K562 (cell line): ENCODE data around the gene TTC22. TPM values are rescaled to one million over a fixed set of nuclear protein-coding genes. Genes with fewer than 3 reads are reported as not detected.

ENCODE experiments used
- ATAC-seq: fragments of 200-7000 bp; cut with Tn5 transposase; 3 replicates; pipeline ENCODE4 v1.9.1; 2020; ENCODE audit warnings: moderate library complexity
- BruUV-seq: library from RNA; stranded (reverse); fragments of 400-500 nt; replicated peaks from 2 replicates; lab custom pipeline; 2021; lab: Mats Ljungman, UMichigan
- CTCF ChIA-PET: fragments of 300-600 bp; formaldehyde crosslinking; extraction: SDS; loops from one replicate; lab custom pipeline; 2021; ENCODE audit warnings: low intra/inter-chr PET ratio; lab: Yijun Ruan, JAX
- POLR2A ChIA-PET: fragments of 300-600, 350-650 bp; sonication (Branson Sonifier 250); formaldehyde crosslinking; extraction: SDS; loops from one replicate; lab custom pipeline; 2021; ENCODE audit warnings: antibody characterized with exemption, inconsistent platforms; lab: Yijun Ruan, JAX
- DNase-seq, 4 experiments: peaks; one replicate each; pipeline versions ENCODE4 v3.0.0 to v3.0.0-alpha.2; 2011 to 2018; ENCODE audit warnings: low spot score in 3 of 4, mixed read lengths in 3 of 4; ENCODE audit errors: extremely low read depth in 1 of 4
- FAIRE-seq: peaks from 2 replicates; lab custom pipeline; 2011; peaks lifted over from hg19 to GRCh38; lab: Jason Lieb, UNC
- H2AFZ ChIP-seq: 2 replicates; pipeline ENCODE4 v1.6.0; 2011; ENCODE audit warnings: low read depth, low read length, control low read depth, inconsistent platforms
- H3K27ac ChIP-seq: fragments of 200-600 bp; 3 replicates; pipeline ENCODE4 v1.8.0; 2011; ENCODE audit warnings: low read depth, mild to moderate bottlenecking, control low read depth, inconsistent platforms, low read length, moderate library complexity, mixed read lengths; ENCODE audit errors: extremely low read depth
- H3K27me3 ChIP-seq, 2 experiments: fragments of 300-600 bp in 1 of 2; 2 replicates in 1 of 2; 3 replicates in 1 of 2; pipeline versions ENCODE4 v1.6.0 to v1.8.0; 2011; ENCODE audit warnings: inconsistent platforms in 2 of 2, low read length in 2 of 2, mild to moderate bottlenecking in 1 of 2, mixed read lengths in 1 of 2, moderate library complexity in 1 of 2; ENCODE audit not compliant: control insufficient read depth in 2 of 2, insufficient read depth in 2 of 2
- H3K36me3 ChIP-seq: fragments of 300-600 bp; 3 replicates; pipeline ENCODE4 v1.8.0; 2011; ENCODE audit warnings: mild to moderate bottlenecking, low read length, inconsistent platforms; ENCODE audit not compliant: control insufficient read depth, insufficient read depth
- H3K4me1 ChIP-seq, 2 experiments: fragments of 200-600 bp in 1 of 2; replicated peaks in 1 of 2; 2 replicates in 1 of 2; 3 replicates in 1 of 2; pipeline versions ENCODE4 v1.5.1 to v1.8.0; 2011; ENCODE audit warnings: inconsistent platforms in 2 of 2, low read length in 2 of 2, mild to moderate bottlenecking in 1 of 2, mixed read lengths in 1 of 2, moderate library complexity in 1 of 2; ENCODE audit not compliant: control insufficient read depth in 2 of 2, insufficient read depth in 2 of 2
- H3K4me2 ChIP-seq: 2 replicates; pipeline ENCODE4 v1.6.1; 2011; ENCODE audit warnings: low read length, control low read depth, inconsistent platforms, mixed read lengths; ENCODE audit not compliant: insufficient read depth
- H3K4me3 ChIP-seq: fragments of 200-600 bp; sonication (generic), shearing (Covaris generic); 2 replicates; pipeline ENCODE4 v1.5.1; 2016; ENCODE audit warnings: control low read depth, inconsistent platforms
- H3K79me2 ChIP-seq: fragments of 200-600 bp; 3 replicates; pipeline ENCODE4 v1.8.0; 2011; ENCODE audit warnings: low read length, inconsistent platforms; ENCODE audit not compliant: control insufficient read depth, insufficient read depth
- H3K9ac ChIP-seq, 2 experiments: 2 replicates each; pipeline versions ENCODE4 v1.6.0 to v1.6.1; 2011; ENCODE audit warnings: low read depth in 2 of 2, low read length in 2 of 2, control low read depth in 1 of 2, inconsistent platforms in 1 of 2, mild to moderate bottlenecking in 1 of 2, mixed read lengths in 1 of 2; ENCODE audit not compliant: insufficient read depth in 1 of 2
- H3K9me1 ChIP-seq: one replicate; pipeline ENCODE4 v1.6.0; 2011; ENCODE audit warnings: inconsistent platforms, mild to moderate bottlenecking, low read length, moderate library complexity; ENCODE audit not compliant: control insufficient read depth, insufficient read depth
- H3K9me3 ChIP-seq: replicated peaks from 2 replicates; pipeline ENCODE4 v1.5.1; 2011; ENCODE audit warnings: low read depth, low read length, inconsistent platforms; ENCODE audit not compliant: control insufficient read depth, insufficient read depth
- H4K20me1 ChIP-seq: replicated peaks from 2 replicates; pipeline ENCODE4 v1.6.1; 2011; ENCODE audit warnings: low read length, inconsistent platforms, mixed read lengths; ENCODE audit not compliant: control insufficient read depth, insufficient read depth
- CEBPG ChIP-seq, 3 experiments: fragments of 200-800 bp in 1 of 3; sonication (Bioruptor generic) in 1 of 3; sonication (generic) in 1 of 3; formaldehyde crosslinking in 1 of 3; IDR thresholded peaks in 2 of 3; conservative IDR thresholded peaks in 1 of 3; 2 replicates each; pipeline versions ENCODE4 v1.6.1 to v1.8.0; 2016 to 2022; ENCODE audit warnings: missing compliant biosample characterization in 2 of 3, missing genetic modification characterization in 2 of 3, mild to moderate bottlenecking in 1 of 3, missing genetic modification reagents in 1 of 3
- CHD2 ChIP-seq: IDR thresholded peaks from 2 replicates; pipeline ENCODE4 v1.6.1; 2011; ENCODE audit warnings: low read depth, low read length
- HMGN3 ChIP-seq: IDR thresholded peaks from 2 replicates; pipeline ENCODE4 v1.6.1; 2011; ENCODE audit warnings: borderline replicate concordance, low read depth, mild to moderate bottlenecking, mixed read lengths, low read length; ENCODE audit not compliant: insufficient read length; ENCODE audit errors: extremely low read depth
- NFE2L1 ChIP-seq: fragments of 450-650 bp; IDR thresholded peaks from 2 replicates; pipeline ENCODE4 v1.6.1; 2016; ENCODE audit warnings: missing genetic modification characterization, low read depth, mild to moderate bottlenecking, missing compliant biosample characterization, moderate library complexity, borderline replicate concordance
- NR2F6 ChIP-seq: fragments of 450-650 bp; formaldehyde crosslinking; IDR thresholded peaks from 2 replicates; pipeline ENCODE4 v1.4.0; 2020; ENCODE audit warnings: mild to moderate bottlenecking
- SMAD4 ChIP-seq: fragments of 250-450 bp; sonication (Bioruptor Pico); conservative IDR thresholded peaks from 2 replicates; pipeline ENCODE4 v1.8.0; 2021; ENCODE audit warnings: inconsistent platforms, mild to moderate bottlenecking, moderate library complexity
- U2AF2 ChIP-seq: fragments of 200-400 bp; formaldehyde crosslinking; optimal IDR thresholded peaks from 2 replicates; pipeline ENCODE3; 2017; ENCODE audit warnings: low read depth, mild to moderate bottlenecking, low read length
- ZBTB1 ChIP-seq: sonication (generic); formaldehyde crosslinking; IDR thresholded peaks from 2 replicates; pipeline ENCODE4 v1.8.1; 2023; ENCODE audit warnings: missing genetic modification reagents, low read depth, mild to moderate bottlenecking, borderline replicate concordance
- ZFP1 ChIP-seq: fragments of 450-650 bp; formaldehyde crosslinking; IDR thresholded peaks from 2 replicates; pipeline ENCODE4 v1.4.0; 2020; ENCODE audit warnings: mild to moderate bottlenecking, mixed read lengths
- ZNF232 ChIP-seq: sonication (generic); formaldehyde crosslinking; IDR thresholded peaks from 2 replicates; pipeline ENCODE4 v1.8.0; 2022; ENCODE audit warnings: mild to moderate bottlenecking, missing genetic modification reagents
- ZNF639 ChIP-seq, 2 experiments: fragments of 200-800 bp in 1 of 2; sonication (Bioruptor generic) in 1 of 2; sonication (generic) in 1 of 2; formaldehyde crosslinking in 1 of 2; IDR thresholded peaks in 1 of 2; conservative IDR thresholded peaks in 1 of 2; 2 replicates each; pipeline versions ENCODE4 v1.5.0 to v1.6.1; 2016 to 2020; ENCODE audit warnings: missing compliant biosample characterization in 1 of 2, missing genetic modification characterization in 1 of 2, missing genetic modification reagents in 1 of 2
- ZNF764 ChIP-seq: fragments of 250-450 bp; sonication (Bioruptor Pico); IDR thresholded peaks from 2 replicates; pipeline ENCODE4 v1.4.0; 2020; ENCODE audit warnings: low read depth, mild to moderate bottlenecking, moderate library complexity
- WGBS: fragments of 100-300 bp; shearing (Covaris generic); methylation state at CpG from one replicate; pipeline ENCODE4 v1.1.6; 2016; ENCODE audit warnings: low coverage, mixed read lengths; ENCODE audit not compliant: insufficient coverage; ENCODE audit errors: missing lambda C conversion rate; 5-methylcytosine and 5-hydroxymethylcytosine counted together
- in situ Hi-C: fragments of 300-500 bp; cut with MboI; formaldehyde crosslinking; loops from 4 replicates; pipeline ENCODE4 v1.15.0; 2018; ENCODE audit warnings: inconsistent platforms, mixed read lengths
- intact Hi-C: fragments of 100-400 bp; cut with micrococcal nuclease; formaldehyde crosslinking; loops from 2 replicates; pipeline ENCODE4 v1.14.2; 2022
- polyA plus RNA-seq, 8 experiments: library from polyadenylated mRNA; depleted of rRNA in 4 of 8; stranded (reverse) in 5 of 8; unstranded in 3 of 8; fragments of >200 nt; fragmentation: Nextera tagmentation in 2 of 8; fragmentation: Illumina TruSeq in 1 of 8; extraction: Ambion mirVana in 2 of 8; extraction: Trizol in 1 of 8; gene quantifications; 2 replicates each; pipeline versions ENCODE4 v1.2.1 to v1.2.3, GENCODE V29; 2011 to 2014; ENCODE audit warnings: inconsistent platforms in 1 of 8, missing spikeins in 1 of 8
- total RNA-seq, 7 experiments: library from RNA; depleted of rRNA in 6 of 7; stranded (reverse); fragments of >200 nt in 6 of 7; fragmentation: Illumina TruSeq in 2 of 7; extraction: Trizol in 2 of 7; gene quantifications; 2 replicates each; pipeline versions ENCODE4 v1.2.1 to v1.2.3, GENCODE V29; 2011 to 2021; ENCODE audit warnings: low replicate concordance in 1 of 7

Gene TTC22
- total and polyA plus RNA-seq, 9 of the 15 experiments (the other 6 are each of a cell fraction or from before 2014, with no cell fraction given), result 0.07 TPM; not detected in 8

- Histone ChIP-seq H3K27me3 (no peaks in the 10 kb centered on the region), H2AFZ (no peak overlapping the region), H3K4me3 (no peak overlapping the region), H4K20me1 (0 out of 2 replicates have a peak, but pooled peaks cover 4% of the 10 kb centered on the region), H3K9me1 (no peaks in the 10 kb centered on the region), H3K9ac (no peak overlapping the region), H3K27ac (no peak overlapping the region), H3K4me1 (no peaks in the 10 kb centered on the region), H3K4me2 (0 out of 2 replicates have a peak overlapping the region, but pooled peaks have one; percentile 4), H3K79me2 (no peaks in the 10 kb centered on the region), H3K9me3 (no peaks in the 10 kb centered on the region), H3K36me3 (peaks cover 86% of the 10 kb centered on the region)
- BruUV-seq, result no TSS peak
- ATAC-seq (peak; percentile 56), FAIRE-seq (no peak), DNase-seq (no peak)
- POLR2A ChIA-PET, result no interaction called here
- CTCF ChIA-PET, result no interaction called here
- intact Hi-C loops, result no loop called here
- 67% methylated on average over 6 of the region's 6 CpGs for WGBS
- peak; percentile 69 for TF ChIP-seq CHD2
- TF ChIP-seq SMAD4, result no peak
- peak; percentile 25; the same call in 1 of the 2 replicates for TF ChIP-seq CEBPG (CRISPR knock-in tag; IDR thresholded peaks at IDR 0.05)
- no peak for TF ChIP-seq CEBPG (tag; conservative IDR thresholded peaks at IDR 0.05 in 1 of 2, IDR thresholded peaks at IDR 0.05 in 1 of 2)
- in situ Hi-C loops, result no loop called here
Measured at GRCh38 chr1:54738244-54738643, 62.9 kb downstream of the TTC22 start.

GRCh38 chr1:54736685-54737084, 64.4 kb downstream of the TTC22 start:
- FAIRE-seq, result no peak
- in situ Hi-C loops, result no loop called here
- no peak for TF ChIP-seq NR2F6 (CRISPR knock-in tag)
- no peak for TF ChIP-seq HMGN3
- TF ChIP-seq U2AF2, result no peak
- no peak for TF ChIP-seq ZNF639 (CRISPR knock-in tag; conservative IDR thresholded peaks at IDR 0.05 in 1 of 2, IDR thresholded peaks at IDR 0.05 in 1 of 2)
- no peak for TF ChIP-seq NFE2L1
- no peak for TF ChIP-seq ZBTB1
- no peak for TF ChIP-seq CEBPG (CRISPR knock-in tag; IDR thresholded peaks at IDR 0.05)
- TF ChIP-seq CEBPG (tag; conservative IDR thresholded peaks at IDR 0.05 in 1 of 2, IDR thresholded peaks at IDR 0.05 in 1 of 2), result no peak
- no peak for TF ChIP-seq ZNF764 (CRISPR knock-in tag)
- no peak for TF ChIP-seq ZNF232 (CRISPR knock-in tag)
- no peak for TF ChIP-seq ZFP1 (CRISPR knock-in tag)

More at GRCh38 chr1:54736685-54737084, 64.4 kb downstream of the TTC22 start:
- no peaks in the 10 kb centered on the region for H3K9me1 ChIP-seq
- no peaks in the 10 kb centered on the region for H3K79me2 ChIP-seq
- DNase-seq, result no peak
- H3K4me3 ChIP-seq, result no peak overlapping the region
- ChIA-PET POLR2A (no interaction called here), CTCF (no interaction called here)
- H3K9ac ChIP-seq, result no peak overlapping the region
- H3K4me1 ChIP-seq, result no peaks in the 10 kb centered on the region
- ATAC-seq, result no peak
- H3K36me3 ChIP-seq, result peaks cover 84% of the 10 kb centered on the region
- H3K27me3 ChIP-seq, result no peaks in the 10 kb centered on the region
- BruUV-seq, result no TSS peak
- no peak overlapping the region for H3K27ac ChIP-seq
- no peaks in the 10 kb centered on the region for H3K9me3 ChIP-seq
- 56% methylated on average over 5 of the region's 5 CpGs for WGBS
- no peak overlapping the region for H2AFZ ChIP-seq
- H4K20me1 ChIP-seq, result 0 out of 2 replicates have a peak, but pooled peaks cover 4% of the 10 kb centered on the region
- no peak overlapping the region for H3K4me2 ChIP-seq
- intact Hi-C loops, result no loop called here
